Fibroblast of pulmonary artery (primary cell): Measurements from ENCODE around the gene ZFPM1.

Source experiments
- DNase-seq: peaks from one replicate; pipeline ENCODE4 v3.0.0-alpha.2; 2010; ENCODE audit warnings: low read depth
- H3K4me3 ChIP-seq: replicated peaks from 2 replicates; pipeline ENCODE4 v1.5.1; 2011; ENCODE audit warnings: low read depth, mild to moderate bottlenecking, control low read depth, low read length, moderate library complexity
- CTCF ChIP-seq: IDR thresholded peaks from 2 replicates; pipeline ENCODE4 v1.5.1; 2011; ENCODE audit warnings: mild to moderate bottlenecking, control low read depth, low read length, inconsistent platforms; ENCODE audit errors: missing control alignments

The ZFPM1 gene

GRCh38 chr16:88545781-88546180, 92.7 kb downstream of the ZFPM1 start:
- no peak for DNase-seq
- no peak overlapping the region for H3K4me3 ChIP-seq
- no peak for TF ChIP-seq CTCF

GRCh38 chr16:88548131-88548874, 95.2 kb downstream of the ZFPM1 start:
- DNase-seq, result no peak
- no peak overlapping the region for H3K4me3 ChIP-seq
- no peak for TF ChIP-seq CTCF

GRCh38 chr16:88548985-88549384, 95.9 kb downstream of the ZFPM1 start:
- no peak for TF ChIP-seq CTCF
- no peak for DNase-seq
- no peak overlapping the region for H3K4me3 ChIP-seq

GRCh38 chr16:88549671-88550245, 96.7 kb downstream of the ZFPM1 start:
- H3K4me3 ChIP-seq, result no peak overlapping the region
- no peak for TF ChIP-seq CTCF
- no peak for DNase-seq

GRCh38 chr16:88550246-88550661, 97.2 kb downstream of the ZFPM1 start:
- no peak for TF ChIP-seq CTCF
- H3K4me3 ChIP-seq, result no peak overlapping the region
- DNase-seq, result no peak

GRCh38 chr16:88552166-88552565, 99.1 kb downstream of the ZFPM1 start:
- TF ChIP-seq CTCF, result no peak
- no peak for DNase-seq

GRCh38 chr16:88552815-88553214, 99.7 kb downstream of the ZFPM1 start:
- no peak for TF ChIP-seq CTCF
- DNase-seq, result no peak
- no peak overlapping the region for H3K4me3 ChIP-seq

More at GRCh38 chr16:88552166-88552565, 99.1 kb downstream of the ZFPM1 start:
- H3K4me3 ChIP-seq, result no peak overlapping the region
